Endothelial cell of umbilical vein (primary cell): ENCODE results near the gene CCL8. TPM values are rescaled to one million over a fixed set of nuclear protein-coding genes. Genes with fewer than 3 reads are reported as not detected.

Experiments
- BruUV-seq: library from RNA; stranded (reverse); fragments of 400-500 nt; replicated peaks from 2 replicates; lab custom pipeline; 2021; lab: Mats Ljungman, UMichigan
- CTCF ChIA-PET: fragments of 300-600, 350-600 bp; sonication (Branson Sonifier 250); formaldehyde crosslinking; loops from one replicate; lab custom pipeline; 2021; ENCODE audit warnings: antibody characterized with exemption, inconsistent platforms; lab: Charles Lee
- POLR2A ChIA-PET: fragments of 300-600, 350-600 bp; sonication (Branson Sonifier 250); formaldehyde crosslinking; loops from one replicate; lab custom pipeline; 2021; ENCODE audit warnings: antibody characterized with exemption, inconsistent platforms; lab: Charles Lee
- DNase-seq: peaks from one replicate; pipeline ENCODE4 v3.0.0-alpha.2; 2011; ENCODE audit warnings: low read depth, low spot score
- FAIRE-seq: peaks from 2 replicates; lab custom pipeline; 2011; peaks lifted over from hg19 to GRCh38; lab: Jason Lieb, UNC
- H2AFZ ChIP-seq: 2 replicates; pipeline ENCODE4 v1.6.0; 2012; ENCODE audit warnings: low read depth, low read length, control low read depth, inconsistent platforms
- H3K27ac ChIP-seq: 2 replicates; pipeline ENCODE4 v1.5.1; 2011; ENCODE audit warnings: low read depth, mild to moderate bottlenecking, control low read depth, low read length, moderate library complexity; ENCODE audit not compliant: insufficient read depth
- H3K27me3 ChIP-seq, 2 experiments: 2 replicates each; pipeline versions ENCODE4 v1.6.0 to v1.6.1; 2011; ENCODE audit warnings: low read length in 2 of 2, mixed read lengths in 1 of 2; ENCODE audit not compliant: control insufficient read depth in 2 of 2, insufficient read depth in 2 of 2
- H3K36me3 ChIP-seq, 2 experiments: 2 replicates in 1 of 2; 3 replicates in 1 of 2; pipeline ENCODE4 v1.5.1; 2011; ENCODE audit warnings: low read length in 2 of 2, mild to moderate bottlenecking in 1 of 2, moderate library complexity in 1 of 2; ENCODE audit not compliant: control insufficient read depth in 2 of 2, insufficient read depth in 2 of 2; ENCODE audit errors: extremely low read depth in 1 of 2
- H3K4me1 ChIP-seq: 3 replicates; pipeline ENCODE4 v1.5.1; 2011; ENCODE audit warnings: mild to moderate bottlenecking, low read length; ENCODE audit not compliant: control insufficient read depth, insufficient read depth; ENCODE audit errors: extremely low read depth
- H3K4me2 ChIP-seq: 2 replicates; pipeline ENCODE4 v1.6.1; 2011; ENCODE audit warnings: low read length, control low read depth, mixed read lengths; ENCODE audit not compliant: insufficient read depth
- H3K4me3 ChIP-seq, 3 experiments: fragments of 200-600 bp in 1 of 3; sonication (generic), shearing (Covaris generic) in 1 of 3; replicated peaks in 1 of 3; 2 replicates each; pipeline ENCODE4 v1.5.1; 2011 to 2016; ENCODE audit warnings: control low read depth in 3 of 3, low read length in 3 of 3, mild to moderate bottlenecking in 2 of 3, inconsistent platforms in 1 of 3, low read depth in 1 of 3, moderate library complexity in 1 of 3; ENCODE audit not compliant: insufficient read depth in 1 of 3
- H3K79me2 ChIP-seq: 2 replicates; pipeline ENCODE4 v1.6.0; 2012; ENCODE audit warnings: low read length, inconsistent platforms; ENCODE audit not compliant: control insufficient read depth, insufficient read depth
- H3K9ac ChIP-seq: replicated peaks from 2 replicates; pipeline ENCODE3; 2011; ENCODE audit warnings: low read length, control low read depth; ENCODE audit not compliant: insufficient read depth; ENCODE audit errors: extremely low read depth
- H3K9me1 ChIP-seq: replicated peaks from 3 replicates; pipeline ENCODE4 v1.6.0; 2011; ENCODE audit warnings: mild to moderate bottlenecking, low read length; ENCODE audit not compliant: control insufficient read depth, insufficient read depth; ENCODE audit errors: extremely low read depth
- H3K9me3 ChIP-seq: replicated peaks from 2 replicates; pipeline ENCODE4 v1.5.1; 2012; ENCODE audit warnings: low read length, inconsistent platforms; ENCODE audit not compliant: control insufficient read depth, insufficient read depth
- H4K20me1 ChIP-seq: replicated peaks from 2 replicates; pipeline ENCODE3; 2011; ENCODE audit warnings: mild to moderate bottlenecking, low read length; ENCODE audit not compliant: control insufficient read depth, insufficient read depth; ENCODE audit errors: extremely low read depth
- EZH2 ChIP-seq: IDR thresholded peaks from 2 replicates; pipeline ENCODE4 v1.6.1; 2012; ENCODE audit warnings: borderline replicate concordance, low read depth, mild to moderate bottlenecking, moderate library complexity, low read length, inconsistent platforms; ENCODE audit not compliant: severe bottlenecking
- FOS ChIP-seq: IDR thresholded peaks from 2 replicates; pipeline ENCODE4 v1.6.1; 2011; ENCODE audit warnings: mild to moderate bottlenecking, low read length, moderate library complexity, borderline replicate concordance; ENCODE audit not compliant: insufficient read depth
- GATA2 ChIP-seq: IDR thresholded peaks from 2 replicates; pipeline ENCODE4 v1.7.0; 2011; ENCODE audit warnings: low read depth, mild to moderate bottlenecking, moderate library complexity, mixed read lengths, low read length; ENCODE audit not compliant: insufficient read length, insufficient read depth
- JUN ChIP-seq: IDR thresholded peaks from 2 replicates; pipeline ENCODE4 v1.6.1; 2011; ENCODE audit warnings: borderline replicate concordance, low read depth; ENCODE audit not compliant: insufficient read length, insufficient read depth
- MYC ChIP-seq: IDR thresholded peaks from one replicate; pipeline ENCODE4 v1.6.1; 2011; ENCODE audit warnings: mild to moderate bottlenecking, low read depth, low read length
- POLR2A ChIP-seq: IDR thresholded peaks from 2 replicates; pipeline ENCODE4 v1.6.1; 2012; ENCODE audit warnings: low read depth, mild to moderate bottlenecking, control low read depth, low read length
- POLR2AphosphoS5 ChIP-seq: IDR thresholded peaks from 2 replicates; pipeline ENCODE4 v1.6.1; 2012; ENCODE audit warnings: low read depth, mild to moderate bottlenecking, control low read depth, low read length, moderate library complexity; ENCODE audit not compliant: insufficient read depth
- dilution Hi-C: fragments of 300-500 bp; cut with MboI; formaldehyde crosslinking; loops from one replicate; pipeline ENCODE4 v1.15.0; 2019; ENCODE audit warnings: low sequenced_read_pairs; ENCODE audit not compliant: extremely low pct_ligation_motif_present
- intact Hi-C: fragments of 100-400 bp; cut with micrococcal nuclease; formaldehyde crosslinking; loops from one replicate; pipeline ENCODE4 v1.10.0; 2022
- polyA plus RNA-seq, 4 experiments: library from polyadenylated mRNA; depleted of rRNA in 3 of 4; stranded (reverse) in 3 of 4; unstranded in 1 of 4; fragments of >200 nt; gene quantifications; 2 replicates each; pipeline versions ENCODE4 v1.2.1 to v1.2.3, GENCODE V29; 2011 to 2012; ENCODE audit warnings: missing spikeins in 1 of 4
- total RNA-seq: library from RNA; stranded (reverse); gene quantifications from 2 replicates; pipeline ENCODE4 v1.2.3, GENCODE V29; 2021
- TF ChIP-seq, protein P1 (sequence below): IDR thresholded peaks from 2 replicates; pipeline ENCODE4 v1.6.1; 2011; ENCODE audit not compliant: insufficient read depth, insufficient read length
- TF ChIP-seq, protein P2 (sequence below), 2 donors: IDR thresholded peaks; 1 replicate in 1 of 2; 2 replicates in 1 of 2; pipeline ENCODE4 v1.5.1; 2011; ENCODE audit warnings: low read length in 2 of 2, mild to moderate bottlenecking in 2 of 2, moderate library complexity in 2 of 2, control low read depth in 1 of 2, inconsistent platforms in 1 of 2, low read depth in 1 of 2; ENCODE audit not compliant: insufficient read depth in 1 of 2; ENCODE audit errors: extremely low read depth in 1 of 2

Gene CCL8
- total and polyA plus RNA-seq, 2 donors (not counting 3 experiments of a cell fraction or from before 2014, with no cell fraction given) = not detected

DNA sequence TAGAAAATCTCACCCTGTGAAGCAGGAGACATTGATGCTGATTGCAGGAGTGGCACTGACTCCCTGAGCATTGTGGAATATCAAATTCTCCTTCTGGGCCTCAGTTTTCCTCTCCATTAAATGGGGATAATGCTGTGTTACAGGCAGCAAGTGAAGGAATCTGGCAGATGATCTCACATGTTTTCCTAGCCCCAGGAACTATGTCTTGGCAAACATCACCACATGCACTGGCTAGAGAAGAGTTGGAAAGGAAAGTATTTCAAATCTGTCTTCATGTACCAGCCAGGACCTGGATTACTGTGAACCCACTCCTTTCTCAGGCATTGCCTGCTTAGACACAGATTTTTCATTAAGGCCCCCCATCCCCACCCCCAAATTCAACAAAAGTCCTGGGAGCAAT is 13.6 kb upstream of the CCL8 start:
- CTCF ChIA-PET = interaction anchor here (0.7 to 11.1 kb wide), 30 partner anchors 11 to 134 kb away, joined by 3 to 202 read pairs (median 6); partner anchors contain the start of genes CCL1, CCL13, CCL2 and CCL7
- DNase-seq = no peak

More for the DNA sequence above, 13.6 kb upstream of the CCL8 start:
- Histone ChIP-seq H3K9me1 (no peaks in the 10 kb centered on the region), H3K9ac (no peak overlapping the region), H3K36me3 (no peaks in the 10 kb centered on the region), H3K4me1 (peaks cover 5% of the 10 kb centered on the region), H3K79me2 (no peaks in the 10 kb centered on the region), H3K4me3 (no peak overlapping the region), H3K9me3 (no peaks in the 10 kb centered on the region), H3K27ac (no peak overlapping the region), H3K4me2 (no peak overlapping the region), H4K20me1 (no peaks in the 10 kb centered on the region), H3K27me3 (peaks cover 12 to 15% of the 10 kb centered on the region in 2 experiments), H2AFZ (no peak overlapping the region)
- no peak for FAIRE-seq
- intact Hi-C loops (loop anchor here (1.0 kb wide), 6 partner anchors 46 to 134 kb away; no protein-coding TSS in a partner anchor), dilution Hi-C loops (loop anchor here (25.0 kb wide), 1 partner anchor 93 kb away; no protein-coding TSS in a partner anchor)
- POLR2A ChIA-PET = interaction anchor here (1.2 kb wide), 1 partner anchor 105 kb away, joined by 3 read pairs; no protein-coding TSS in a partner anchor
- TF ChIP-seq POLR2A = no peak
- TF ChIP-seq, protein P1, sequence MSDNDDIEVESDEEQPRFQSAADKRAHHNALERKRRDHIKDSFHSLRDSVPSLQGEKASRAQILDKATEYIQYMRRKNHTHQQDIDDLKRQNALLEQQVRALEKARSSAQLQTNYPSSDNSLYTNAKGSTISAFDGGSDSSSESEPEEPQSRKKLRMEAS = no peak
- no peak for TF ChIP-seq FOS
- no peak for TF ChIP-seq EZH2
- no peak for TF ChIP-seq GATA2
- TF ChIP-seq, protein P2, sequence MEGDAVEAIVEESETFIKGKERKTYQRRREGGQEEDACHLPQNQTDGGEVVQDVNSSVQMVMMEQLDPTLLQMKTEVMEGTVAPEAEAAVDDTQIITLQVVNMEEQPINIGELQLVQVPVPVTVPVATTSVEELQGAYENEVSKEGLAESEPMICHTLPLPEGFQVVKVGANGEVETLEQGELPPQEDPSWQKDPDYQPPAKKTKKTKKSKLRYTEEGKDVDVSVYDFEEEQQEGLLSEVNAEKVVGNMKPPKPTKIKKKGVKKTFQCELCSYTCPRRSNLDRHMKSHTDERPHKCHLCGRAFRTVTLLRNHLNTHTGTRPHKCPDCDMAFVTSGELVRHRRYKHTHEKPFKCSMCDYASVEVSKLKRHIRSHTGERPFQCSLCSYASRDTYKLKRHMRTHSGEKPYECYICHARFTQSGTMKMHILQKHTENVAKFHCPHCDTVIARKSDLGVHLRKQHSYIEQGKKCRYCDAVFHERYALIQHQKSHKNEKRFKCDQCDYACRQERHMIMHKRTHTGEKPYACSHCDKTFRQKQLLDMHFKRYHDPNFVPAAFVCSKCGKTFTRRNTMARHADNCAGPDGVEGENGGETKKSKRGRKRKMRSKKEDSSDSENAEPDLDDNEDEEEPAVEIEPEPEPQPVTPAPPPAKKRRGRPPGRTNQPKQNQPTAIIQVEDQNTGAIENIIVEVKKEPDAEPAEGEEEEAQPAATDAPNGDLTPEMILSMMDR (IDR thresholded peaks at IDR 0.05; ENCODE audit: extremely low read depth in 1 of 2, insufficient read depth in 1 of 2, low read depth in 1 of 2, low read length in 2 of 2) = no peak
- TF ChIP-seq JUN = no peak
- TF ChIP-seq MYC = no peak
- TF ChIP-seq POLR2AphosphoS5 = no peak
- no TSS peak for BruUV-seq
